CD4-positive, alpha-beta T cell (primary cell): ENCODE measurements around the gene CCDC12. TPM values are rescaled to one million over a fixed set of nuclear protein-coding genes. Genes with fewer than 3 reads are reported as not detected.

Experiments used
- ATAC-seq: fragments of 200-7000 bp; cut with Tn5 transposase; one replicate; pipeline ENCODE4 v1.10.0; 2022; ENCODE audit warnings: mild to moderate bottlenecking; ENCODE audit not compliant: poor library complexity
- CTCF ChIA-PET: fragments of 350-600 bp; sonication (Branson Sonifier 250); formaldehyde crosslinking; loops from one replicate; lab custom pipeline; 2021; ENCODE audit warnings: antibody characterized with exemption, inconsistent platforms; lab: Charles Lee
- POLR2A ChIA-PET: fragments of 350-600 bp; sonication (Branson Sonifier 250); formaldehyde crosslinking; loops from one replicate; lab custom pipeline; 2021; ENCODE audit warnings: antibody characterized with exemption, inconsistent platforms; lab: Charles Lee
- DNase-seq, 14 experiments: peaks; one replicate each; pipeline ENCODE4 v3.0.0-alpha.2; 2013 to 2020; ENCODE audit warnings: mixed read lengths in 2 of 14
- H3K27ac ChIP-seq, 2 donors: one replicate each; pipeline versions ENCODE4 v1.5.1 to v1.7.0; 2013; ENCODE audit warnings: low read length in 2 of 2, low read depth in 1 of 2, mild to moderate bottlenecking in 1 of 2
- H3K27me3 ChIP-seq, 2 experiments: 1 replicate in 1 of 2; 2 replicates in 1 of 2; pipeline versions ENCODE4 v1.6.1 to v1.7.0; 2013; ENCODE audit warnings: low read length in 2 of 2, control low read depth in 1 of 2, mild to moderate bottlenecking in 1 of 2, moderate library complexity in 1 of 2; ENCODE audit not compliant: insufficient read depth in 2 of 2, control insufficient read depth in 1 of 2
- H3K36me3 ChIP-seq: one replicate; pipeline ENCODE4 v1.6.1; 2013; ENCODE audit warnings: low read length, control low read depth; ENCODE audit not compliant: insufficient read depth
- H3K4me1 ChIP-seq: one replicate; pipeline ENCODE4 v1.6.1; 2013; ENCODE audit warnings: low read length, control low read depth; ENCODE audit not compliant: insufficient read depth
- H3K4me3 ChIP-seq: one replicate; pipeline ENCODE4 v1.5.1; 2013; ENCODE audit warnings: mild to moderate bottlenecking, low read length, moderate library complexity
- H3K9me3 ChIP-seq, 2 experiments: 1 replicate in 1 of 2; 2 replicates in 1 of 2; pipeline versions ENCODE4 v1.6.1 to v1.7.0; 2013; ENCODE audit warnings: low read length in 2 of 2, mild to moderate bottlenecking in 2 of 2, control low read depth in 1 of 2, moderate library complexity in 1 of 2; ENCODE audit not compliant: control insufficient read depth in 1 of 2, insufficient read depth in 1 of 2
- H3K27ac Mint-ChIP-seq: one replicate; pipeline ENCODE4 v1.8.0; 2020; ENCODE audit warnings: mixed read lengths
- H3K27me3 Mint-ChIP-seq: one replicate; pipeline ENCODE4 v1.8.0; 2021; ENCODE audit warnings: mixed read lengths
- H3K36me3 Mint-ChIP-seq: one replicate; pipeline ENCODE4 v1.8.0; 2021; ENCODE audit warnings: low read depth, mixed read lengths
- H3K4me1 Mint-ChIP-seq: one replicate; pipeline ENCODE4 v1.8.0; 2021; ENCODE audit warnings: low read depth, mixed read lengths
- H3K4me3 Mint-ChIP-seq: one replicate; pipeline ENCODE4 v1.8.0; 2020; ENCODE audit warnings: mild to moderate bottlenecking, mixed read lengths
- H3K9me3 Mint-ChIP-seq: one replicate; pipeline ENCODE4 v1.8.0; 2020; ENCODE audit warnings: mixed read lengths
- CTCF ChIP-seq: fragments of 200-600 bp; IDR thresholded peaks from one replicate; pipeline ENCODE4 v1.8.0; 2022; ENCODE audit warnings: antibody characterized with exemption, mild to moderate bottlenecking
- intact Hi-C, 2 experiments: fragments of 100-400 bp; cut with DNase I in 1 of 2; cut with micrococcal nuclease in 1 of 2; formaldehyde crosslinking; loops; one replicate each; pipeline versions ENCODE4 v1.15.1 to v1.9.0; 2023 to 2025; cut with DNase I, micrococcal nuclease
- total RNA-seq, 174 experiments: library from RNA in 2 of 174; stranded (reverse) in 2 of 174; gene quantifications; one replicate each; pipeline ENCODE4 v1.2.3 and lab custom pipeline; 2021 to 2026

CCDC12 gene
- total RNA-seq, 2 experiments from 2014 or later, result 57.5 to 59.5 TPM

DNA sequence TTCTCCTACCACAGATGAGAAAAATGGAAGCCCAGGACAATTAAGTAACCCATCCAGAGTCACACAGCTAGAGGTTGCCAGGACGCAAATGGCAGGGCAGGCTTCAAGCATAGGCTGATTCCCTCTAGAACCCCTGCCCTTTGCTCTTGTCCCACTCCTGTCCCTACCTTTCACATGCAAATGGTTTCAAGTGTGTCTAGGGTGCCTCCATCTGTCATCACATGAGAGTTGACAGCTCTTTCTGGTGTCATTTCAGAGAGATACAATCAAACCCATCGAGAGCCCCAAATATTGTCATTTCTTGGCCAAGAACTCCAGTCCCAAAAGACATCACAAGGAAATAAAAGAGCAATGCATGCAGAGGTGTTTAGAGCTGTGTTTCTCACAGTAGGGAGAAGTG, 23.7 kb downstream of the CCDC12 start:
- DNase-seq (no peak), ATAC-seq (no peak)
- H3K36me3 Mint-ChIP-seq, result peaks cover 3% of the 10 kb centered on the region
- H3K4me1 Mint-ChIP-seq, result peaks cover 93% of the 10 kb centered on the region
- intact Hi-C loops, result no loop called here
- TF ChIP-seq CTCF, result no peak
- H3K27ac Mint-ChIP-seq, result peak overlapping the region; percentile 52
- no peaks in the 10 kb centered on the region for H3K9me3 Mint-ChIP-seq
- Histone ChIP-seq H3K27me3 (no peaks in the 10 kb centered on the region), H3K4me3 (no peak overlapping the region), H3K9me3 (no peaks in the 10 kb centered on the region), H3K4me1 (peaks cover 95% of the 10 kb centered on the region), H3K27ac (no peak overlapping the region), H3K36me3 (no peaks in the 10 kb centered on the region)
- ChIA-PET POLR2A (interaction anchor here (1.2 kb wide), 1 partner anchor 275 kb away, joined by 3 read pairs; no protein-coding TSS in a partner anchor), CTCF (interaction anchor here (0.9 kb wide), 1 partner anchor 43 kb away, joined by 3 read pairs; no protein-coding TSS in a partner anchor)
- no peaks in the 10 kb centered on the region for H3K27me3 Mint-ChIP-seq
- H3K4me3 Mint-ChIP-seq, result peak overlapping the region; percentile 6

DNA sequence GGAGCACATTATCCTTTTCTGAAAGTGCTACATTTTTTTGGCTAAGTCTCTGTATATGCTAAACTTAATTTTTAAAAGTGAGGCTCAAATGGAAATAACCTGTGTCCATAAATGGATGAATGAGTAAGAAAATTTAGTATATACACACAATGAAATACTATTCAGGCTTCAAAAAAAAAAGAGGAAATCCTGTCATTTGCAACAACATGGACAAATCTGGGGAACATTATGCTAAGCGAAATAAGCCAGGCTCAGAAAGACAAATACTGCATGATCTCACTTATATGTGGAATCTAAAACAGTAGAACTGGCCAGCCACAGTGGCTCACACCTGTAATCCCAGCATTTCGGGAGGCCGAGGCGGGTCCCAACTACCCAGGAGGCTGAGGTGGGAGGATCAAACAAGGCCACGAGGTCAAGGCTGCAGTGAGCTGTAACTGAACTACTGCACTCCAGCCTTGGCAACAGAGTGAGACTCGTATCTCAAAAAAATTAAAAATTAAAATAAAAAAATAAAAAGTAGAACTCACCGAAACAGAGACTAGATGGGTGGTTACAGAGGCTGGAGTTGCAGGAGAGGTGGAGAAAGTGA, 25.8 kb downstream of the CCDC12 start:
- no peaks in the 10 kb centered on the region for H3K9me3 ChIP-seq
- no peaks in the 10 kb centered on the region for H3K27me3 Mint-ChIP-seq
- TF ChIP-seq CTCF, result no peak
- no peak overlapping the region for H3K4me3 Mint-ChIP-seq
- H3K36me3 Mint-ChIP-seq, result peaks cover 17% of the 10 kb centered on the region
- H3K36me3 ChIP-seq, result peaks cover 9% of the 10 kb centered on the region
- ATAC-seq, result no peak
- no peaks in the 10 kb centered on the region for H3K9me3 Mint-ChIP-seq
- H3K4me3 ChIP-seq, result no peak overlapping the region
- POLR2A ChIA-PET, result no interaction called here
- CTCF ChIA-PET, result no interaction called here
- intact Hi-C loops, result no loop called here
- no peak for DNase-seq
- peak overlapping the region; percentile 50 for H3K27ac Mint-ChIP-seq
- no peaks in the 10 kb centered on the region for H3K27me3 ChIP-seq
- no peak overlapping the region for H3K27ac ChIP-seq
- peaks cover 94% of the 10 kb centered on the region for H3K4me1 Mint-ChIP-seq
- H3K4me1 ChIP-seq, result peaks cover 96% of the 10 kb centered on the region

- peak overlapping the region; percentile 75 for H3K27ac Mint-ChIP-seq
- peaks cover 11% of the 10 kb centered on the region for H3K36me3 ChIP-seq
- POLR2A ChIA-PET, result no interaction called here
- intact Hi-C loops, result no loop called here
- H3K9me3 Mint-ChIP-seq, result no peaks in the 10 kb centered on the region
- H3K4me1 ChIP-seq, result peaks cover 93% of the 10 kb centered on the region
- H3K36me3 Mint-ChIP-seq, result peaks cover 22% of the 10 kb centered on the region
- no peak overlapping the region for H3K27ac ChIP-seq
- ATAC-seq (no peak), DNase-seq (no peak)
- peak overlapping the region; percentile 40 for H3K4me3 Mint-ChIP-seq
- H3K4me1 Mint-ChIP-seq, result peaks cover 94% of the 10 kb centered on the region
- H3K9me3 ChIP-seq, result no peaks in the 10 kb centered on the region
- H3K4me3 ChIP-seq, result no peak overlapping the region
- no peaks in the 10 kb centered on the region for H3K27me3 ChIP-seq
- no peak for TF ChIP-seq CTCF
- H3K27me3 Mint-ChIP-seq, result no peaks in the 10 kb centered on the region
- CTCF ChIA-PET, result no interaction called here
Measured at GRCh38 chr3:46950177-46950576, 26.4 kb downstream of the CCDC12 start.
